Upper lobe of left lung (tissue), 6 donors: ENCODE results near the gene MED25. TPM values are rescaled to one million over a fixed set of nuclear protein-coding genes. Genes with fewer than 3 reads are reported as not detected.

Experiments
- ATAC-seq, 2 donors: fragments of 200-7000 bp; cut with Tn5 transposase; one replicate each; pipeline ENCODE4 v1.9.1; 2022; ENCODE audit warnings: mild to moderate bottlenecking in 2 of 2, moderate library complexity in 2 of 2; ENCODE audit not compliant: low FRiP score in 2 of 2
- DNase-seq, 2 donors: peaks; one replicate each; pipeline ENCODE4 v3.0.0-alpha.2; 2019 to 2020
- H3K27ac ChIP-seq, 4 donors: fragments of 200-600 bp; sonication (generic); one replicate each; pipeline ENCODE4 v1.5.1; 2016 to 2019
- H3K27me3 ChIP-seq, 4 donors: fragments of 200-600 bp; sonication (generic); one replicate each; pipeline ENCODE4 v1.5.1; 2017 to 2019
- H3K36me3 ChIP-seq, 4 donors: fragments of 200-600 bp; sonication (generic); one replicate each; pipeline ENCODE4 v1.5.1; 2016 to 2019
- H3K4me1 ChIP-seq, 4 donors: fragments of 200-600 bp; sonication (generic); one replicate each; pipeline ENCODE4 v1.5.1; 2018 to 2019
- H3K4me3 ChIP-seq, 4 donors: fragments of 200-600 bp; sonication (generic); one replicate each; pipeline ENCODE4 v1.5.1; 2017 to 2019; ENCODE audit warnings: mild to moderate bottlenecking in 2 of 4, moderate library complexity in 1 of 4
- H3K9me3 ChIP-seq, 4 donors: fragments of 200-600 bp; sonication (generic); one replicate each; pipeline ENCODE4 v1.5.1; 2018 to 2019
- CTCF ChIP-seq, 6 experiments: fragments of 450-650 bp in 4 of 6; fragments of 200-600 bp in 2 of 6; sonication (generic) in 2 of 6; IDR thresholded peaks; one replicate each; pipeline ENCODE4 v1.5.1; 2016 to 2019; ENCODE audit warnings: antibody characterized with exemption in 6 of 6
- EP300 ChIP-seq, 4 donors: sonication (generic); formaldehyde crosslinking; IDR thresholded peaks; one replicate each; pipeline ENCODE4 v1.5.1; 2017; ENCODE audit warnings: antibody characterized with exemption in 4 of 4, control low read depth in 2 of 4
- POLR2A ChIP-seq, 4 donors: fragments of 450-650 bp; IDR thresholded peaks; one replicate each; pipeline ENCODE4 v1.5.1; 2016 to 2017; ENCODE audit warnings: antibody characterized with exemption in 4 of 4, mild to moderate bottlenecking in 2 of 4
- POLR2AphosphoS5 ChIP-seq, 2 donors: sonication (generic); formaldehyde crosslinking; IDR thresholded peaks; one replicate each; pipeline ENCODE4 v1.5.1; 2017; ENCODE audit warnings: antibody characterized with exemption in 2 of 2
- WGBS, 2 donors: methylation state at CpG; one replicate each; pipeline ENCODE4 v1.1.5; 2017 to 2018; 5-methylcytosine and 5-hydroxymethylcytosine counted together
- total RNA-seq, 6 donors: library from RNA; depleted of rRNA in 4 of 6; stranded (reverse); fragments of >200 nt in 4 of 6; gene quantifications; one replicate each; pipeline versions ENCODE4 v1.1.0 to v1.2.1, GENCODE V29; 2016 to 2021
- donor health status: DM: no; HTN: no; CAD: no; lungs with moderate emphysema.
- donor health status: DM: no; HTN: yes; CAD: no; lungs with severe emphysema.

The MED25 gene
- total RNA-seq, 6 donors from 2014 or later: 41.7 to 110 (median 61.2) TPM

- DNase-seq (no peak), ATAC-seq (no peak)
- Histone ChIP-seq H3K27ac (no peak overlapping the region), H3K4me3 (no peak overlapping the region), H3K4me1 (peaks cover 18 to 31% (median 20%) of the 10 kb centered on the region in 4 donors), H3K36me3 (peaks cover 8 to 60% (median 45%) of the 10 kb centered on the region in 4 donors), H3K9me3 (no peaks in the 10 kb centered on the region), H3K27me3 (no peaks in the 10 kb centered on the region)
- 86 to 97% methylated on average over 6 to 12 of the region's 12 CpGs for WGBS, 2 donors
- TF ChIP-seq EP300 (IDR thresholded peaks at IDR 0.05) (no peak), POLR2AphosphoS5 (IDR thresholded peaks at IDR 0.05) (no peak), POLR2A (IDR thresholded peaks at IDR 0.05) (no peak), CTCF (IDR thresholded peaks at IDR 0.05) (no peak)
Measured at GRCh38 chr19:49855277-49855675, 37.2 kb downstream of the MED25 start.

- TF ChIP-seq POLR2AphosphoS5 (IDR thresholded peaks at IDR 0.05) (no peak), EP300 (IDR thresholded peaks at IDR 0.05) (no peak), CTCF (IDR thresholded peaks at IDR 0.05) (no peak), POLR2A (IDR thresholded peaks at IDR 0.05) (no peak)
- H3K27ac ChIP-seq: peak overlapping the region in 1 of 4 donors; percentile 15
Measured at GRCh38 chr19:49855676-49856573, 37.8 kb downstream of the MED25 start.

GRCh38 chr19:49856574-49857021 lies 38.5 kb downstream of the MED25 start:
- Histone ChIP-seq H3K4me3 (no peak overlapping the region), H3K9me3 (no peaks in the 10 kb centered on the region), H3K4me1 (peaks cover 17 to 34% (median 24%) of the 10 kb centered on the region in 4 donors), H3K27ac (peak overlapping the region in 1 of 4 donors; percentile 15), H3K27me3 (no peaks in the 10 kb centered on the region), H3K36me3 (peaks cover 14 to 73% (median 58%) of the 10 kb centered on the region in 4 donors)
- ATAC-seq: no peak
- 40 to 95% methylated on average over 1 to 18 of the region's 18 CpGs for WGBS, 2 donors
- TF ChIP-seq CTCF (IDR thresholded peaks at IDR 0.05) (no peak), POLR2AphosphoS5 (IDR thresholded peaks at IDR 0.05) (no peak)
- DNase-seq: peak in 1 of 2 donors; percentile 78

More at GRCh38 chr19:49855676-49856573, 37.8 kb downstream of the MED25 start:
- Histone ChIP-seq H3K36me3 (peaks cover 12 to 67% (median 51%) of the 10 kb centered on the region in 4 donors), H3K27me3 (no peaks in the 10 kb centered on the region), H3K4me3 (no peak overlapping the region), H3K9me3 (no peaks in the 10 kb centered on the region), H3K4me1 (peaks cover 17 to 30% (median 22%) of the 10 kb centered on the region in 4 donors)
- DNase-seq (no peak), ATAC-seq (no peak)
- WGBS, 2 donors: 84 to 89% methylated on average over 16 to 18 of the region's 21 CpGs

- Histone ChIP-seq H3K36me3 (peaks cover 15 to 80% (median 64%) of the 10 kb centered on the region in 4 donors), H3K27ac (no peak overlapping the region)
- TF ChIP-seq POLR2A (IDR thresholded peaks at IDR 0.05) (no peak), EP300 (IDR thresholded peaks at IDR 0.05) (no peak), CTCF (IDR thresholded peaks at IDR 0.05) (no peak), POLR2AphosphoS5 (IDR thresholded peaks at IDR 0.05) (no peak)
Measured at GRCh38 chr19:49857061-49857837, 39.2 kb downstream of the MED25 start.

More at GRCh38 chr19:49857061-49857837, 39.2 kb downstream of the MED25 start:
- 90 to 91% methylated on average over 12 to 25 of the region's 26 CpGs for WGBS, 2 donors
- DNase-seq (peak in 1 of 2 donors; percentile 83), ATAC-seq (no peak)
- no peaks in the 10 kb centered on the region for H3K9me3 ChIP-seq
- no peak overlapping the region for H3K4me3 ChIP-seq
- no peaks in the 10 kb centered on the region for H3K27me3 ChIP-seq
- peaks cover 14 to 28% (median 19%) of the 10 kb centered on the region in 4 donors for H3K4me1 ChIP-seq
